K562 treated with DMSO at 1 percent for 4 hours (cell line): Measurements from ENCODE around the gene ONECUT2. TPM values are rescaled to one million over a fixed set of nuclear protein-coding genes. Genes with fewer than 3 reads are reported as not detected.

Experiments used
- total RNA-seq: library from RNA; unstranded; fragments of 300-600 nt; gene quantifications from 2 replicates; pipeline ENCODE4 v1.2.3, GENCODE V29; 2022; ENCODE audit not compliant: insufficient read depth

ONECUT2 gene
- 0.62 and 0.67 TPM in 2 replicates for total RNA-seq

GRCh38 chr18:57434536-57435494, at the start of gene ONECUT2:
Gene ONECUT2, plus strand, starts transcription at chr18:57435374. Its CDS starts 343 bp downstream, at chr18:57435717.

Other genes starting within 250 kb of the ONECUT2 start
- not detected in 2 replicates for gene ST8SIA3, start 82.8 kb upstream of the ONECUT2 start, total RNA-seq
- gene FECH, start 151.3 kb downstream of the ONECUT2 start, total RNA-seq, result 48.6 and 56.1 TPM in 2 replicates
- gene NARS1, start 186.5 kb downstream of the ONECUT2 start, total RNA-seq, result 122 and 132 TPM in 2 replicates